GM19455 (cell line): ENCODE data around the gene ISG20.

ENCODE experiments used
- ATAC-seq: cut with Tn5 transposase; IDR thresholded peaks from one replicate; pipeline ENCODE4 v1.9.1; 2021; ENCODE audit not compliant: unreplicated experiment

ISG20 gene

GRCh38 chr15:88638626-88639372 is at the start of gene ISG20:
Gene ISG20 (plus strand): TSS chr15:88639016. CDS start chr15:88639367, 351 bp downstream.
- ATAC-seq, result peak; percentile 63

DNA sequence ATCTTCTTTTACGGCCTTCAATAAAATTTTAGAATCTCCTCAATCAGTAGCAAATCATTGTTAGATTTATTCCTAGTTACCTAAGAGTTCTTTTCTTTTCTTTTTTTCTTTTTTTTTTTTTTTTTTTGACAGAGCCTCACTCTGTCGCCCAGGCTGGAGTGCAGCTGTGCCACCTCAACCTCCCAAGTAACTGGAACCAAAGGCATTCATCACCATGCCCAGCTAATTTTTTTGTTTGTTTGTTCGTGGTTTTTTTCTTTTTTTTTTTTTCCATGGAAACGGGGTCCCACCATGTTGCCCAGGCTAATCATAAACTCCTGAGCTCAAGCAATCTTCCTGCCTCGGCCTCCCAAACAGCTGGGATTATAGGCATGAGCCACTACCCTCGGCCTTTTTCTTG is 48.1 kb upstream of the ISG20 start:
- ATAC-seq, result no peak

GRCh38 chr15:88591384-88591783 is 47.4 kb upstream of the ISG20 start:
- ATAC-seq, result no peak

GRCh38 chr15:88603885-88604284 is 34.9 kb upstream of the ISG20 start:
- no peak for ATAC-seq

DNA sequence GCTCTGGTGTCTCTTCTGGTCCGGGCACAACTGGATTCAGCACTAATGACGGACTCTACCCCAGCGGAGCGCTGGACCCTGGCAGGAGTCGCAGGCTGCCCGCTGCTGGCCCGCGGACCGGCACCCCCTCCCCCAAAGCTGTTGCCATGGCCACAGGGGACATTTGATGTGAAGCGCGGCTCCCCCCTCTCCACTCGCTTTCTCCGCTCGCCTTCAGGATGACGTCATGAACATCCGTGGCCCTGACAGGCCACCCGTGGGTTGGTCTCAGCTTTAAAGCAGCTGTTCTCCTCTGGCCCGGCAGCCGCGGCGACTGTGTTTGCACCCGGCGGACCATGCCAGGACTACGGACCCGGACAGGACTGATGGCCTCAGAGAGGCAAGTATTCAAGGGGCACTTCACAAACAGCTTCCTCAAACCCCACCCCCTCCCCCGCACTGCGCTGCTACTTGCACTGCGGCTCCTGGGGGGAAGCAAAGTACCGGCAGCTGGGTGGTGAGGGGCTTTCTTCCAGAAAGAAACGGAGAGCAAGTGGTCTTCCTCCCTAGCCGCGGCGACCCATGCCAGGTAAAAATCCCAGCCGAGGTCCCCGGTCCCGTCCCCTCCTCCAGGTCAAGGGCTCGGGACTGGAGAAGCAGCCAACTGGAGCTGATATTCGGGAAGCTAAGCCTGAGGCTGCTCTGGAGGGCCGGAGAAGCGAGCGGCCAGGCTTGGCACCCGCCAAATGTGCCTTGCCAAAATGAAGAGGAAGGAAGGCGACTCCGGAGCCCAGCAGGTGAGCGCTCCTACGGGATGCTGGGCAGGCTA is 34.2 kb upstream of the ISG20 start:
- ATAC-seq, result no peak

DNA sequence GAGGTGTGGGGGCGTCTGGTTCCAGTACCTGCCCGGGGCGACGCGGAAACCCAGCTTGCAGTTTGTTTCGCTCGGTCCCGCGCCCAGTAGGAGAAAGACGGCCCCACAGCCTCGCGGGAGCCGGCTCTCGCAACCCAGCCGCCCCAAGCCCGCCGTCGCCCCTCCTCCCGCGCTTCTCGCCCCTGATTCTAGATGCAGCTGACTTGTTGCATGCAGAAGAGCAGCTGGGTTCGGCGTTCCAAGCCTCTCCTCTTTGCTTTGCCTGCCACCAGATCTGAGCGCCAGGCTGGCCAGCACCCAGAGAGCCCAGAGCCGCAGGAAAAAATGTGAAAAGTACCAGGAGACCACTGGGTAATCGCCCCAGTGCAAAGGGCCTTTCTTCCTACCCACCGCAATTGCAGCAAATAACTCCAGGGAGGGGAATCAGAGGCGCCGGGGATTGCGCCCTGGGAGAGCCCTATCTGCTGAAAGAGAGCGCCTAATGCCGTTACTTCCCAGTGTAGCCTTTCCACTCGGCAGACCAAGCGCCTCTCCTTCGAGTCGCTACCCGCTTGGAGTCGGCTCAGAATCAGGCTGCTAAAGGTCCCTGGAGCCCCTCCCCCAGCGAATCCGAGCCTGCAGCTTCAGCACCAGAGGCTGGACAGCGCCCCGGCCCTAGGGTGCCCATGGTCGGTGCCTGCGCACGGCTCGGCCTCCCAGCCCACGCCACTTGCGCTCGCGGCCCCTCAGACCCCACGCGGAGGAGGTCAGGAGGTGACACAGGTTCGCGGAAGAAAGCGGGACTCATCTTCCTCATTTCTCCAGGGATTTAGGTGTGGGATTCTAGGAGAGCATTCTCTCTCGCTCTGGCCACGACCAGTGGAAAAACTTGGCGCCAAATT is 33.4 kb upstream of the ISG20 start:
- no peak for ATAC-seq

DNA sequence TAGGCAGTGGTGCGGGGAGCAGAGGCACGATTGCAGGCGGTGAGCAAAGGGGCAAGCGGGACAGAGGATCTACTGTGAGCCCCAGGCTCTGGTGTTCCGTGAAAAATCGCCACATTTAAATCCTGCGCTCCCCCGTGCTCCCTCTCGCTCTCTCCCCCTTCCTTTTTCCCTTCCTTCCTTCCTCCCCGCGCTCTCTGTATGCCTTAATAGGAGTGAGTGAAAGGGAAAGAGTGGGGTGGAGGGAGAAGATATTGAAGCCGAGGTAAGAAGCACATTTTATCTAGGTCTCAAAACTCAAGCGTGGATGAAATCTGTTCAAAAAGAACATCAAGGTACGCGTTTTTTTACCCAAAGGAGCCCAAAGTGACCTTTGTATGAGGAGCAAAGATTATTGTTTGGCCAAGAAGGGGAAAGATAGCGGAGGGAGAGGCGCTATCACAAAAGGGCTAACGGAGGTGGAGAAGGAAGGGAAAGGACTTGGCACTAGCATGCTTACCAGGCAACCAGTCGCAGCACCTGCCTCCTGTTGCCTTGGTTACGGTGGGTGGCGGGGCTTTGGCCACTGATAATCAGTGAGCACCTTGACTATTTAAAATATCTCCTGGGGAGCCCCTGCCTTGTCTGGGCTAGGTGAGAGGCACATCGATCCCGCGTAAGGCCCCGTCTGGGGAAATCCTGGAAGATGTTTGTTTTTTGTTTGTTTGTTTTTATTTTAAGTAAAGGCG is 32.6 kb upstream of the ISG20 start:
- ATAC-seq, result no peak

- no peak for ATAC-seq
Observed at GRCh38 chr15:88607951-88608350, 30.9 kb upstream of the ISG20 start.

- no peak for ATAC-seq
Observed at GRCh38 chr15:88608607-88609181, 30.1 kb upstream of the ISG20 start.

- ATAC-seq, result no peak
Observed at GRCh38 chr15:88609344-88610090, 29.3 kb upstream of the ISG20 start.

DNA sequence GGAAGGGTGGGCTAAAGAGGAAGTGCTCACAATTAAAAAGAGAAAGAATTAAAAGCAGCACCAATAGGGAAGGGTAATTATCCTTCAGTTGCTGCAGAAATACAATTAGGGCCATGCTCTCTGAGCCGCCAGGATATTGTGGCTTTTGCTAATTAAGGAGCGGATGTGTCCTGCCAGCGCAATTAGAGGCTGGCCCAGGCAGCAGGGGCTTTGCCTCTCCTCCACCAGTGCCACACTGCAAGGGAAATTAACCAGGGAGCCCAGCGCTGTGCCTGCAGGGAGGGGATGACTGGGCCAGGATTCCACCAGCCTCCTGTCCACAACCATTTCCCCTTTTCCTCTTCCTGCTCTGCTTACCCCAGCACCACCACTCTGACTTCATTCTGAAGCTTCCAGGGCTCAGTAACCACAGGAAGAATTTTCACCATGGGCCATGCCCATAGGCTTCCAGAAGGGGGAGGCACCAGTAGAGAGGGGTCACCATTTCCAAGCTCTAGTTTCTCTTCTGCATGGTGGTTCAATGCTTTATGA is 28.1 kb upstream of the ISG20 start:
- no peak for ATAC-seq

DNA sequence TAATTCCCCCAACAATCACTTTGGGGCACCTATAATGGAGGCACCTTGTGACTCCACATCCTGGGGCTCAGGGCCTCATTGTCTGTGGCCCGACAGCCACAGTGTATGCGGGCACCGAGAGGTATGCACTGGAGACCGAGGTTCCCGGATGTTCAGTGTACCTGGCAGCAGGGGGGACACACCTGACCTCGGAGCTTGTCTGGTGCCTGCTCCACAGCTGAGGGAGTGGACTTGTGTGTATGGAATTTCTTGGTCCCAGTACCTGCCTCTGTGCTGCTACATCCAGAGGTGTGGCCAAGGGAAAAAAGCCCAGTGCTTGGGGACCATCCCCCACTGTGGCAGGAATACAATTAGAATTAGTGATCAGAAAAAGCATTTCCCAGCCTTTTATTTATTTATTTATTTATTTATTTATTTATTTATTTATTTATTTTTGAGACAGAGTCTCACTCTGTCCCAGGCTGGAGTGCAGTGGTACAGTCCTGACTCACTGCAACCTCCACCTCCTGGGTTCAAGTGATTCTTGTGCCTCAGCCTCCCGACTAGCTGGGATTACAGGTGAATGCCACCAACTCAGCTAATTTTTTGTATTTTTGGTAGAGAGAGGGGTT is 26.5 kb upstream of the ISG20 start:
- ATAC-seq, result no peak

DNA sequence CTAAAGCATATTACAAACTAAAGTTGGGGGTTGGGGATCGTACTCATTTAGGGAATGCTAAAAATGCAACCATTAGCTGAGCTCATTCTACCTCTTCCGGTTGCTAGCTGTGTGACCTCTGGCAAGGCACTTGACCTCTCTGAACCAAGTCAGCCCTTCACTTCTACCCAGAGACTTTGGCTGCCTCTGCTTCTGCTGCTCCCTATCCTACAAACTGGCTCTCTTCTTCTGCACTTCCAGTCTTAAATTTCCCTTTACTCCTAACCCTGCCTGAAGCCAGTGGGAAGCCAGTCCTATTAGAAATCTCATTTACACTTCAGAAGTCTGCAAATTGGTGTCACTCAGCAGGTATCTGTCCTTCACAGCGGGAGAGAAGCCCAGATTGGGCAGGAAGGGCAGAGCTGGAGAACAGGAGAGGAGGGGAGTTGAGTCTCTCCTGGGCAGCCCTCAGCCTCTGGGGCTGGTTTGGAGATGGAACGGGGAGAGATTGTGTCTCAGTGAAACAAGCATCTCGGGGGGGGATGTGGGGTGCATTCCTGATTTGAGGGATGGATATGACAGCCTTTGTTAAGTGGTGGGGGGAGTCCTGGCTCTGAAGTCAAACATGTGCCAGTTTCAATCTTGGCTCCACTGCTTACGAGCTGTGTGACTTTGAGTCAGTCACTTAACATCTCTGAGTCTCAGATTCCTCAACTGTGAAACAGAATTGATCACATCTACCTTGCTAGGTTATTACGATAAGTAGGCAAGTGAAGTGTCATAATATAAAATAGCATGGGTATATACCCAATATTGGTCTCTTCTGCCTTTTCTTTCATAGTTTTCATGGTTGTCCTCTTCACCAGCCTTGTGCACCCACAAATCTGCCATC is 25.5 kb upstream of the ISG20 start:
- no peak for ATAC-seq

- ATAC-seq, result no peak
Observed at GRCh38 chr15:88615303-88616107, 23.3 kb upstream of the ISG20 start.

GRCh38 chr15:88616240-88616639 is 22.6 kb upstream of the ISG20 start:
- no peak for ATAC-seq

GRCh38 chr15:88617031-88617722 is 21.6 kb upstream of the ISG20 start:
- ATAC-seq, result no peak

DNA sequence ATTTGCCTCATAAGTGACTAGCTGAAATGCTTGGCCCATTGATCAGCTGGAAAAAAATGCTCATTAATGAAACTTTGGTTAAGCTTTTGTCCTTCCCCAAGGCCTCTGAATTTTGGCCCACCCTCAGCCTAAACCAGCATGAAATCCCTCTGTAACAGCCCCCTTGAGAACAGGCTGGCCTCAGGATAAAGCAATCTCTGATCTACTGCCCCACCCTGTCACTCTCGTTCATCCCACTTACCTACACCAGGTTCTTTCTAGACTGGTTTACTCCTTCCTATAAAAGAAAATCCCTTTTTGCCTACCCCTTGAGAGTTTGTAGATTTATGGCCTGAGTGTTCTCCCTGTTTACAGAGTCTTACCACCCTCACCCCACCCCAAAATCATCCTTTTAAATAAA is 21.0 kb upstream of the ISG20 start:
- ATAC-seq, result no peak
